Left renal pelvis (tissue), 4 donors: Measurements from ENCODE around the gene STX4. TPM values are rescaled to one million over a fixed set of nuclear protein-coding genes. Genes with fewer than 3 reads are reported as not detected.
"Not testable (repeated sequence)": the region's sequence is repeated elsewhere in the genome, so short reads cannot be mapped to it uniquely, and the experiment has no call there.

Source experiments
- DNase-seq, 4 donors: peaks; one replicate each; pipeline ENCODE4 v3.0.0-alpha.2; 2013; ENCODE audit warnings: low read depth in 4 of 4, low spot score in 3 of 4
- polyA plus RNA-seq, 4 donors: library from polyadenylated mRNA; unstranded; fragments of 120-200 nt; gene quantifications; one replicate each; pipeline ENCODE4 v1.2.1, GENCODE V29; 2013; ENCODE audit not compliant: insufficient read length in 4 of 4

STX4 gene
- polyA plus RNA-seq, 4 donors, result 29.1 to 48.6 (median 34.8) TPM

GRCh38 chr16:30998852-30999761 is 34.3 kb upstream of the STX4 start:
- DNase-seq, result no peak

DNA sequence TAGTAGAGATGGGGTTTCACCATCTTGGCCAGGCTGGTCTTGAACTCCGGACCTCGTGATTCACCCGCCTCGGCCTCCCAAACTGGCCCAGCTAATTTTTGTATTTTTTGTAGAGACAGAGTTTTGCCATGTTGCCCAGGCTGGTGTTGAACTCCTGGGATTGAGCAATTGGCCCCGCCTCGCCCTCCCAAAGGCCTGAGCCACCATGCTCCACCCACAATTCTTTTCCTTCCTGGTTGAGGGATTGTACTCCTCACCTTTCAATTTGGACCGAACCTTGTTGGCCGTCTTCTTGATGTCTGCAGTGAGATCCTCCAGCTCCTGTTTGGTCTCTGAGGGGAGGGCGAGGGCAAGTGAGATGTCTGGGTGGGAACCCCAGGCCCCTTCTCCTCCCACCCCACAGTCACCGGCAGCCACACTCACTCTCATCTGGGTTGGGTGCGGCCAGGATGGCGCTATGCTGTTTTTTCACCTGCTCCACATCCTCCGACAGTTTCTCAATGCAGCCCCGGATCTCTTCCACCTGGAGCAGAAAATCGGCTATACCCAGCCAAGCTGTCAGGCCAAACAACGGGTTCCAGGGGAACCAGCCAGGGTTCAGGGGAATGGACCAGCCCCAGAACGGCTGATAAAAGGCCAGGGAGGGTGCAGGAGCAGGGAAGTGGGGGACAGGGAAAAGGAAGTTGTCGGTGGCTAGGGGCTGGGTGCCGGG is 32.5 kb upstream of the STX4 start:
- no peak for DNase-seq

- no peak for DNase-seq
These were observed 31.7 kb upstream of the STX4 start for GRCh38 chr16:31001507-31002249.

GRCh38 chr16:31002250-31002700 is 31.1 kb upstream of the STX4 start:
- DNase-seq, result no peak

DNA sequence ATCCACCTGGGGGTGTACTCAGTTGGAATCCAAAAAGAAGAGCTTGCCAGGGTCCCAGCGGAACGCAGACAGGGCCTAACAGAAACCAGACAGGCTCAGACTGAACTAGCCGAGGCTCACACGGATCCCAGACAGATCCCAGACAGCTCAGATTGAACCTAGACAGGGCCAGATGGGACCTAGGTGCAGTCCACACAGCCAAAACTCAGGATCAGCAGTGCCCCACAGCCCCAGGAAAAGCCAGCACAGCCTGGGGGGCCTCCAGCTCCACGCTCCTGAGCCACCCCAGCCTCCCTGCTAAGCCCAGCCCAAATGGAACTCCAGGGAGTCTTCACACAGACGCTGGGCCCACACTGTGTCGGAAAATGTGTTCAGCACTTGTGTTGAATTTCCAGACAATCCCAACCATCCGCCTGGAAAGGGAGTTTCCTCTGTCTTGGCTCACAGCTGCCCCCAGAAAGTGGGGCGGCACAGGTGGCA is 30.5 kb upstream of the STX4 start:
- DNase-seq, result no peak

GRCh38 chr16:31003744-31004143 is 29.6 kb upstream of the STX4 start:
- DNase-seq, result no peak

DNA sequence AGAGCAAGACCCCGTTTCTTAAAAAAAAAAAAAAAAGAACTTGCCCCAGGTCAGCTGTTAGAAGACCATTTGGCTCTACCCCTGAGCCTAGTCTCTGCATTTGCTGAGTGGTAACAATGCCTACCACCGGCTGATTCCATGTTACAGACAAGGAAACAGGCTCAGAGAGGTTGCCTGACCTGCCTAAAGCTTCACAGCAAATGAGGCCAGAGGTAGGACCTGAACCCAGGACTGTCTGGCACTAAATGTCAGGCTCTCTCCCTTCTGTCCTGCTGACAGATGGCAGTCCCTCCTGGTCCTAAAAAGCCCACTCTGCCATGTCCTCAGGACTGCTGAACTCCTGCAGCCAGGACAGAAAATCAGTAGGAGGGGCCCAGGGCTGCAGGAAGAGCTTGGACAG is 28.7 kb upstream of the STX4 start:
- DNase-seq, result no peak

- no peak for DNase-seq
These were observed 27.8 kb upstream of the STX4 start for GRCh38 chr16:31005350-31006085.

GRCh38 chr16:31006086-31006385 is 27.3 kb upstream of the STX4 start:
- no peak for DNase-seq

DNA sequence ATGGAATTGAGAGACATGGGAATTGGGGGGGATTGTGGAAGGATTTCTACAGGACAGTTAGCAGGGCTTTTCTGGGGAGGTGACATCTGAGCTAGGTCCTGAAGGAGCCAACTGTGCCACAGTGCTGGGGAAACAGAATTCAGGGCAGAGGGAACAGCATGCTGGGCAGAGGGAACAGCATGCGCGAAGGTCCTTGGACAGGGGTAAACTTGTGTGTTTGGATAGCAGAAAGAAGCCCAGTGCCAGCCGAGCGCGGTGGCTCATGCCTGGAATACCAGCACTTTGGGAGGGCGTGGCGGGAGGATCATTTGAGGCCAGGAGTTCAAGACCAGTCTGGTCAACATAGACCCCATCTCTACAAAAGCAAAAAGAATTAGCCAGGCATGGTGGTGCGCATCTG is 26.8 kb upstream of the STX4 start:
- DNase-seq, result no peak

GRCh38 chr16:31007684-31008083 is 25.7 kb upstream of the STX4 start:
- no peak for DNase-seq

GRCh38 chr16:31008149-31008548 is 25.2 kb upstream of the STX4 start:
- DNase-seq, result no peak

- DNase-seq, result no peak
These were observed 24.8 kb upstream of the STX4 start for GRCh38 chr16:31008551-31008950.

DNA sequence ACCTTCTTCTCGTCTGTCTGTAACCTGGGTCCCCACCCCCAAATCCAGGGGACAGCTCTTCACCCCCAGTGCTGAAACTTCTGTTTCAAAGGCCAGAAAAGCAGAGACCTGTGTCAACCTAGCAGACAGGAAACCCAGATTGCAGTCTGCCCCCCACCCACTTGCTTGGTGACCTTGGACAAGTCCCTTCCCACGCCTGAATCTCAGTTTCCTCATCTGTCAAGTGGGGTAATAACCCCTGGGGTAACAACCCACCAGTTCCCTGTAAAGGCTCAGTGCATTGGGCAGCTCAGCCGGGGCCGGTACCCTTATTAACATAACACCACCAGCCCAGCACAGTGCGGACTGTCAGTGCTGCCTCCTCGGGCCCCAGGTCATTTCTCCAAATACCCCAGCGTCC is 24.2 kb upstream of the STX4 start:
- no peak for DNase-seq

DNA sequence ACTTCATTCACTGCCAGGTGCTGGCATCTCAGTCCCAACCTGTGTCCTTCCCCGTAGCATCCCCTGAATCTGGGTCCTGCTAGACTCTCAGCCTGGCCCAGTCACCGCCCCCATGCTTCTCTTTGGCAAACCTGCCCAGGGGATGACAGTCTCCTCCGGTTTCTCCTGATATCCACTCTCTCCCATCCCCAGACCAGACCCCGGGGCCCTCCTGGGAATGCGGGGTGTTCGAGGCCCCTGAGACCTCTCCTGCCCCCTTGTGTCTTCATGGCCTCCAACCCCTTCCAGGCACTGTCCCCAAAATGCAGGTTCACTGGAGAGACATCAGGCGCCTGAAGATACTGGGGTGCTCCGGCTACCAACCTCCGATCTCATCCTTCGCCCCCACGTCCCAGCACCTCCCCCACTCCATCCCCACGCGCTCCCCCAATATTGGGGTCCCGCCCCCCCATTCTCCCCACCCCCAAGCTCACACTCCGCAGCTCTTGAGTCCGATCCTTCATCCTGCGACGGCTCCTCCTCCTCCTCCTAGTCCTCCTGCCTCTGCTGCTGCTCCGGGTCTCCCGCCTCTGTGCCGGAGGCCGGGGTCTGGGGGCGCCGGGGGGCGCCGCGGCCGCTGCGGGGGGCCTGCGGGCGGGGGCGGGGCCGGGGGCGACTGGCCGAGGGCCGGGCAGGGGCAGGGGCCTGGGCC is 23.3 kb upstream of the STX4 start:
- no peak for DNase-seq

- DNase-seq, result no peak
These were observed 22.6 kb upstream of the STX4 start, which contains the start of gene STX1B for GRCh38 chr16:31010585-31011325. TSS of gene STX1B (minus strand) at chr16:31010638. CDS start at chr16:31010396, 242 bp downstream.

DNA sequence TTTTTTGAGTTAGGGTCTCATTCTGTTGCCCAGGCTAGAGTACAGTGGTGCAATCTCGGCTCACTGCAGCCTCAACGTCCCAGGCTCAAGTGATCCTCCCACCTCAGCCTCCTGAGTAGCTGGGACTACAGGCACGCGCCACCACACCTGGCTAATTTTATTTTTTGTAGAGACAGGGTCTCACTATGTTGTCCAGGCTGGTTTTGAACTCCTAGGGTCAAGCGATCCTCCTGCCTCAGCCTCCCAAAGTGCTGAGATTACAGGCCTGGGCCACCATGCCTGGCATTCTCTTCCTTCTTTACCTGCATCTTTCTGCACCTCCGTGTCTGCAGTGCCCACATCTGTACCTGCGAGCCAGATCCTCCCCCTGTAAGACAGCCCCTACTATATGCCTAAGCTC is 21.5 kb upstream of the STX4 start:
- not testable (repeated sequence) for DNase-seq

- DNase-seq, result not testable (repeated sequence)
These were observed 20.1 kb upstream of the STX4 start for GRCh38 chr16:31013292-31013691.

DNA sequence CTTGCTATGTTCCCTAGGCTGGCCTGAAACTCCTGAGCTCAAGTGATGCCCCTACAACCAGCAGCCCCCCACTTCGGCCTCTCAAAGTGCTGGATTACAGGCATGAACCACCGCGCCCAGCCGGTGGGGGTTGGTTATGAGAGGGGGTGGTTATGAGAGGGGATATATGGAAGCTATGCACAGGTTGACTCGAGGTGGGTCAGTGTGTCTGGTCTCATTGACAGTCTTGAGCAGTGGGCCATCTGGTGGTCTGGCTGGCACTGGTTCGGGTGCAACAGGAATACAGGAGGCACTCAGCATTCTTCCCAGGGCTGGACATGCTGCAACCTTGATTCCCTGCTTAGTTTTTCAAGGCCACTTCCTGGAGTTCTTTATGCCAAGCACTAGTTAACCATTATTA is 17.3 kb upstream of the STX4 start:
- DNase-seq, result no peak
